Limb (tissue), 2 donors: Measurements from ENCODE around the gene VSTM2L.

Experiments used
- DNase-seq, 2 donors: peaks; one replicate each; pipeline ENCODE4 v3.0.0-alpha.2; 2016; ENCODE audit errors: extremely low spot score in 2 of 2

Gene VSTM2L

DNA sequence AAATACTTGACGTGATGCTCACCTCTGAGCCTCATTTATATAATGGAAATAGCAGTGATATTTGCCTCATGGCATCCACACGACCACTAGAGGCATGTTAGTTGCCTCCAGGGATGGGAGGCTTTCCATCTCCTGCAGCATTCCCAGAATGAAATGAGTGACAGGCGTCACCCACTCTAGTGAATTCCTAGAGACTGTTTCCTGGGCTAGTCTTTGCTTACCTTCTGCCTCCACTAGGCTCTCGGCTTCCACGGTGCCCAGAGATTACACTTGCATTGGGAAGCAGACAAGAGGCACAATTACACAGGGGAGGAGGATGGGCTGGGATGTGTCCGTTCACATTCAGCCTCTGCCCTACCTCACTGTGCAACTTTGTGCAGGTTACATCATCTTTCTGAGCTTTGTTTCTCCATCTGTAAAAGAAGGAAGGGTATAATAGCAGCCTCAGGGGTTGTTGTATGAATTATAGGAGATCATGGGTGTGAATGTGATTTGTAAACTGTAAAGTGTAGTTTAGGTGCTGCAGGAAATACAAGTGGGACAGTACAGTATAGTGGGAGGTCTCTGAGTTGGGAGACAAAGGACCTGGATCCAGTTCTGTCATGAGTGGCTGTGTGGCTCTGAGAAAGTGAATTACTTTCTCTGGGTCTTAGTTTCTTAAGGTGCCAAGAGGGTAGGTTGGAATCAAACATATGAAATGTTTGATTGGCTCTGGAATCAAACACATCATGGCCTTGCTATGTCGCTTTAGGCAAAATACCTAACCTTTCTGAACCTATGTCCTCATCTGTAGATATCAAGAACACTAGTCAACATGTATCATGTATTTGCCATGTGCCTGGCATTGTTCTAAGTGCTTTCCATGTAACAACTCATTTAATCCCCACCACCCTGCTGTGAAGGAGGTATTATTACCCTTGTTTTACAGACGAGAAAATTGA lies 3.6 kb upstream of the VSTM2L start:
- DNase-seq: no peak

DNA sequence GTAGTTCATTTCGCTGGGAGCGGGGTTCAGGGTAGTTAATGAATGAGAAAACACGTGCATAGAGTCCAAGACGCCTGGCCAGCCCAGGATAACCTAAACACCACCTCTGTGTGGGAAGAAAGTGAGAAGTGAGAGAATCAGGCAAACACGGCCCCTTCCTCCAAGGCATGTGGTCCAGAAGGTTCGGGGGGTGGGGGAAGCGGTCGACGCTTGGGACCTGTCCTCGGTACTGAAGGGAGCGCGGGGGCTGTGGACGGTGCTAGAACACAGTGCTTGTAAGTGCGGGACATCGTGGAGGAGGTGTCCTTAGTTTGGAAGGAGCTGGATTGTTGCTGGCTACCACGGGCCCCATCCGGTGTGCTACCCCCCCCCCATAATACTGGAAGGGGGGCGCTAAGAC lies 1.7 kb upstream of the VSTM2L start:
- DNase-seq: no peak

DNA sequence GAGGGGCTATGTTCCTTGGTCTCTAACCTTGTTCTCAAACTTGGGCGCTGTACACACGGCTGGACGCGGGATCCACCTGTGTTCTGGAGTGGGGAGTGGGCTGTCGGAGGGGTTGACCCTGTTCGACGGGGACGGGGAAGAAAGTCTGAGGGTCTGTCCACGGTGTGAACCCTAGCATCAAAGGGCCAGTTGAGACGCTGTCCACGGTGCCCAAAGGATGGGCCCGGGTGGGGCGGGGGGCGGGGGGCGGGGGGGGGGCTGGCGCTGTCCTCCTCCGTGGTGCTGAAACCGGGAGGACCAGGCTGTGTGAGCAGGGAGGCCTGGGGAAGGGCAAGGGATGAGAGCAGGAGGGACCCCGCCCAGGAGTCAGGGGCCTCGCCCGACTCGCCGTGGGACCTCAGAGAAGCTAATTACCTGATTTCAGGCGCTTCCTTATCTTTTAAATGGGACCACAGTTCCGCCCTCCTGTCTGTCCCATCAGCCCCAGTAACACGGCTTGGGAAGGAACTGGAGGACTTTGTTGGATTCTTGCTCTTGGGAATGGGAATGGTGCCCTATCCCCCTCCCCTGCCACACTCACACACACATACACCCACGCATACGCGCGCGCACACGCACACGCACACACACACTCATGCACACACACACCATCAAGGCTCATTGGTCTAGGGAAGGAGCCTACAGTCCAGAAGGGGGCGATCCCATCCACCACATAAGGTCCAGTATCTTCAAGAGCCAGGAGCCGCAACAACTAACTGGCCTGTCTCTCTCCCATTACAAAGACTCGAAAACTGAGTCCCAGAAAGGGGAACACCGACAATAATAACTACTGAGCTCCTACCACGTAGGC lies 1.0 kb upstream of the VSTM2L start:
- peak in 1 of 2 donors; percentile 82 for DNase-seq

DNA sequence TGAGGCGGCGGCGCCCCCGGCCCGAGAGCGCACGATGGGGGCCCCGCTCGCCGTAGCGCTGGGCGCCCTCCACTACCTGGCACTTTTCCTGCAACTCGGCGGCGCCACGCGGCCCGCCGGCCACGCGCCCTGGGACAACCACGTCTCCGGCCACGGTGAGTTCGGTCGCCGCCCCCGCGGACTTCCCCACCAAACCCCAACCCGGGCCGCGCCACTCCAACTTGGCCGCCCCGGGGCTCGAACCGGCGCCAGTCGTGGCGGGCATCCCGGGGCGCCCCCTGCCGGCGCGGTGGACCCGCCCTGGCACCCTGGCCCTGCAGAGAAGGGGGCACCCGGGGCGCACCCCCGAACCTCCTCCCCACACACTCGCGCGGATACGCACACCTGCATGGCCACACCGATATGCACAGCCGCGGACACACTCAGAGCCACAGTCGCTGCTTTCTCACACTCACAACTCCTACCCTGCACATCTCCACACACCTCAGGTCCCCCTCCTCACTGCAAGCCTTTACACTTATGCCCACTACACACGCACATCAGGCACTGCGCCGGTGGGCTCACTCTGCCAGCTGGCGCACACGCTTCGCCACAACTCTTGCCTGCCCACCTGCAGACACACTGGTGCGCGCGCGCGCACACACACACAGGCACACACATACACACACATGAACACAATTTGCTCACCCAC lies 535 bp downstream of the VSTM2L start:
- no peak for DNase-seq

DNA sequence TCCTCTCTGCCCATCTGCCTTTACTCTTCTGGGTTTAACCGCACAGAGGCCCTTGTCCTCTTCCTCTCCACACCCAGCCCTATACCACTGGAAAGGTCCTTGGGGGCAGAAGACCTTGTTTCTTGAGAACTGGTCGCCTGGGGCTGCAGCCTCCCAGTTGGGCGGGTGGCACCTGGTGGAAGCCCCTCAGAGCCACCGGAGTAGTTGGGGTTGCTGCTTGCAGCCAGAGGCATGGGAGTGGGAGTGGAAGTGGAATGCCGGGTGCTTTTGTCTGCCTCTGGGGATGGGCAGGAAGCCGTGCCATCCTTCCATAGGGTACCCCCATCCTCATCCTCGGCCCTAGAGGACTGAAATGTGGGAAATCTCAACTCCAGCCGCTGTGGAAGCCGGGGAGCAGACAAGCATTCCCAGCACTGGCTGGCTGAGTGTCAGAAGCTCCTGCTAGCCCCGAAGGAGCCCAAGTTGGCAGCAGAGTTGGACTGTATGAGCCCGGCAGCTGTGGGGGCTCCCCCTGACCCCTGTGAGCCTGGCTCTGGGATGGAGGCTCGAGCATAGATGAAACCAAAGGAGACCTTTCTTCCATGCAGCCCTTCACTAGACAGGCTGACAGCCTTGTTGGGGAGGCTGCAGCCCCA lies 1.2 kb downstream of the VSTM2L start:
- DNase-seq: no peak

DNA sequence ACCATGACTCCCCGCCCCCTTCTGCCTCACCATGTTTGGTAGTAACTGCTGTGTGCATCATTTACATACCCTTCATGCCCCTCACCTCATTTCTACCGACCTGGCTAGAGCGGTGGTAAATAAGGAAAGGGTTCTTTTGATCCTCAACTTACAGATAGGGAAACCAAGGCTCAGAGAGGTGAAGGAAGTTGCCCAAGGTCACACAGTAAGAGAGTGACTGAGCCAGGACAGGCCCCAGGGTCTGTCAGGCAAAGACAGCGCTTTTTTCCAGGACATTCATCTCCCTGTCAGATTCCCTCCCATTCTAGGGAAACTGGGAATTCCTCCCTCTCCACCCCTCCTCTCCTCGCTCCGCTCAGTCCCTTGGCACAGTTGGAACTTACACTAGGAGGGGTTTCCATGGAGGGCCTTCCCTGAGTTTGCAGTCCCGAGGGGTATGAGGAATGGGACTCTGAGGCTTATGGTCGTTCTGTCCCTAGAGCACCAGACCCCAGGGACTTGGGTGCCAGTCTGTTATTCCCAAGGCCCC lies 2.0 kb downstream of the VSTM2L start:
- DNase-seq: no peak

DNA sequence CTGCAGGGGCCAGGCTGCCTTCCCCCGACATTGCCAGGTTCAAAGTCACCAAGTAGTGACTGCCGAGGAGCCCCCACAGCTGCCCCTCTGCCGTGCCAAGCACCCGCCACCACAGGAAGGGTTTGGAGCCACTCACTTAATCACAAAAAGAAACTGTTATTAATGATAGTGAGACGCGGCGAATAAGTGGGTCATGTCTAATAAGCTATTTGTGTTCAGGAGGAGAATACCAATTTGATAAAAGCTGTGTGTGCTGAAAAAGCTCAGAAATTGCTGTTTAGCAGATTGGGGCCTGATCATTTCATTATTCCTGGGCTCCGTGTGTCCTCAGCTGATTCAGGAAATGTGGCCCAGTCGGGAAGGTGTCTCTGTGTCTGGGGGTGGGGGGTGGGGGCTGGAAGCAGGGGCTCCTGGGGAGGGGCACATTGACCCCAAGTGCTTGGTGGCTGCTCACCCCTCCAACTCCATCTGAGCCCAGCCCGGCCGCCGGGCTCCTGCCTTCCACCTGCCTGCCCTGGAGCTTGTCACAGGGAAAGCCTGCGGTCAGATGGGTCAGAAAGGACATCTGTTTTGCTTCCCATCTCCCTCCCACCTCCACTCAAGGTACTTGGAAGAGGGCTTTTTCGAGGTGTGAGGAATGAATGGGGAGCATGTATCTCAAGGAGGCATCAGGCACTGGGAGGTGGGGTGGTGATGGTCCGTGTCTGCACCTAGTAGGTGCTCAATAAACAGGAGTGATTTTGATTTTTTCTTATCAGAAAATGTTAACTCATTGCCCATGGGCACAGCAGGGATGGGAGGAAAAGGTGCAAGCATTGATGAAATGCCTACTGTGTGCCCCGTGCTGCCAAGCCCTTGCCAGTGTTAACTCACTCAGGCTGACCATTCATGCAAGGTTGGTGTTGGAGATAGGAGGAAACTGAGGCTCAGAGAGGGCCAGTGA lies 3.0 kb downstream of the VSTM2L start:
- DNase-seq: no peak

DNA sequence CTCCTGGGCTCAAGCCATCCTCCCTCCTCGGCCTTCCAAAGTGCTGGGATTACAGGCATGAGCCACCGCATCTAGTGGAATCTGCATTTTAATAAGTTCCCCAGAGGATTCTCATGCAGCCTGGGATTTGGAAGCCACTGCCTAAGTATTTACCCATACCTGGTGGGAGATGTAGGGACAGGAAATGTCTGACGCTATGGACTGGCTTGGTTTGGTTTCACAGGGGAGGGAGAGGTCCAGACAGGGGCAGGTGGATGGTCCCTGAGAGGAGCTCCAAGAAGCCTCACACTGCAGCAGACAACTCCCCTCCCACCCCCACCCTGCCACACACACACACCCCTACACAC lies 4.4 kb downstream of the VSTM2L start:
- no peak for DNase-seq

DNA sequence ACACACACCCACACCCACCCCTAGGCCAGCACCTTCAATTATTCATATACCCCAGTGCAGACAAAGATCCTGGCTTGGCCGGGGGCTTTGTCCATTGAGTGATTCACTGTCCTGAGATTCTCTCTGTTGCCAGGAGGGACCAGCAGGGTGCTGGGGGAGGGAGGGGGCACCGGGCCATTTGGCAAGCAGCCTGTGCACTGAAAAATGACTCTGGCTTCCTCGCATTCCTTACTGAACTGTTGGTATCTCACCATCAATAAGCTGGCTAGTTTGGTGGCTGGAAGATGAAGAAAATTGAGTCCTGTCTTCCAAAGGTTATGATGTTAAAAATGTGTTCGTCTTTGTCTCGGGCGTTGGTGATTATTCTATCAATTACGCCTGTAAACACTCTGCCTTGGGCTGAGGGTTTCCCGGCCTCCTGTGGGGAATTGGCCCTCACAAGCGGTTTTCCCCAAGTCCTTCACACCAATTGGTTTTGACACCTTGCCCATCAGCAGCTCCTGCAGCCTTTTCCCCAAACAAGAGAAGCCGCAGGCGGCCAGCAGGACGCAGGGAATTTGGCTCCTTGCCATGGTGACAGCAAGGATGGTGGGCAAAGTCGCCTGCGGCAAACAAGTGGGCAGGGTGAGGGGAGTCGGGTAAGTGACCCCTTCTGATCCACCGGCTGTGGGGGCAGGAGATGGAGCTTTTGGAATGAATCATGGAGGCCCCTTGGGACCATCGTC lies 4.9 kb downstream of the VSTM2L start:
- peak in 1 of 2 donors; percentile 76 for DNase-seq

DNA sequence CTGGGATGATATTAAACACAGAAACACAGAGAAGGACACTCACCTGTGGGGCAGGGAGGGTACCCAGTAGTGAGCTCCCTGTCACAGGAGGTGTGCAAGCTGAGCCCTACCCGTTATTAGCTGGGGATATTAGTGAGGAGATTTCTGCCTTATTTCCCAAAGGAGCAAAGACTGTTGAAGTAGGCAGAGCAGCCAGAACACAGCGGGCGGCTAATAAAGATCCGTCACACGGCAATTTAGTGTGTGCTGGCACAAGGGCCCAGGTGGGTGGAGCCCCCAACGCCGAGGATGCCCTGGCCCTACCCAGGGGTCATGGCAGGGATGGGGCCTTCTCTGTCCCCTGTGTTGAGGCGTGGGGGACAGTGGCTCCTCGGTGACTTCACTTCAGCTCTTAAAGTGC lies 8.3 kb downstream of the VSTM2L start:
- DNase-seq: no peak

DNA sequence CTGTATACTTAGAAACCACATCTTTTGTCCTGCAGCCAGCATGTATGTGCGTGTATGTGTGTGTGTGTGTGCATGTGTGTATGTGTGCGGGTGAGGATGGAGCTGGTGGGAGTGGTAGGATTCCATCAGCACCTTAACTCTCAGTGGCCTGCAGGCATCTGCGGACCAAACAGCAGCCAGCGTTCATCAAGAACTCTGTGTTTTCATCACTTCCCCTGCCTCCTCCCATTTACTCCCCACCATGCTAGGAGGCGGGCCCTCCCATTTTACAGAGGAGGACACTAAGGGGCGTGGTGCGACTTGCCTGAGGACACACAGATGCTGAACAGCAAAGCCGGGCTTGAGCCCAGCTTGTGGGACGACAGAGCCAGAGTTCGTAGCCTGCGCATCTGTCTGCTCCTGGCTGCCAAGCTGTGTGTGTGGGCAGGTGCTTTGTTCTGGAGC lies 8.9 kb downstream of the VSTM2L start:
- peak; percentile 56 to 66 for DNase-seq

DNA sequence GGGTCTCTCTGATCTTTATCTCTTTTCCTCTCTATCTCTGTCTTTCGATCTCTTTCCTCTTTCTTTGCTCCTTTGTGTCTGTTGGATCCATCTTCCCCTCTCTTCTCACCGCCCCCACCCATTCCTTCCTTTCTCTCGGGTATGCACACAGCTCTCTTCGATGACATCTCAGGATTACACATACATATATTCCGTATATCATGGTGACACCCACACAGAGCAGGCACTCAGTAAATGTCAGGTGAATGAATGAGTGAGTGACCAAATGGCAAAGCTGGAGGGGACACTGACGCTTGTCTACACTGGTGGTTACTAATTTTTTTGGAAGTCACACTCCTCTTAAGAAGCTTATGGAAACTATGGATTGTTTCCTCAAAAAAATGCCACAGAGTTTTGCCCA lies 9.9 kb downstream of the VSTM2L start:
- DNase-seq: no peak

DNA sequence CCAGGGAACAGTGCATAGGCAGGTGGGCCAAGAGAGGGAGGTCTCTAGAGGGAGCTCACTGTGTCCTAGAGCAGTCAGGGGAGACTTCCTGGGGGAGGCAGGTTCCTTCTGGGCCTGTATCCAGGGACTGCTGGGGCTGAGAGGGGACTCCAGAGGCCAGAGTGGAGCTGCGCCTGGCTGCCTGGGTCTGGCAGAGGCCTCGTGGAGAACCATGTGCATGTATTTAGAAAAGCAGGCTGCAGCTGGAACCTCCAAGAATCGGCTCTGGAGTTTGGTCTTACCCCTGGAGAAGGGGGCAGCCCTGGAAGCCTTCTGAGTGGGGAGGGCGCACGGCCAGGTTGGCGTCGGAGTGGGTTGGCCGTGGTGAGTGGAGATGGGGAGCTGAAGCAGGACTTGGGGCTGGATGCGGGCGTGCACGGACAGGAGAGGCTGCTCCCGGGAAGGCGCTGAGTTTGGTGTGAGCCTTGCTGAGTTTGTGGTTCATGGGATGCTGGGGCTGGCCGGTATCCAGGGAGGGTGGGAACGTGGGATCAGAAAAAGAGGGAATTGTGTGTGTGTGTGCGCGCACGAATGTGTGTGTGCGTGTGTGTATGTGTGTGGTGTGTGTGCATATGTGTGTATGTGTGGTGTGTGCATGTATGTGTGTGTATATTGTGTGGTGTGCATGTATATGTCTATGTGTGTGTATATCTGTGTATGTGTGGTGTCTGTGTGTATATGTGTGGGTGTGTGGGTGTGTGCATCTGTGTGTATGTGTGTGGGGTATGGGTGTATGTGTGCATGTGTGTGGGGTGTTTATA lies 10.8 kb downstream of the VSTM2L start:
- peak in 1 of 2 donors; percentile 59 for DNase-seq

DNA sequence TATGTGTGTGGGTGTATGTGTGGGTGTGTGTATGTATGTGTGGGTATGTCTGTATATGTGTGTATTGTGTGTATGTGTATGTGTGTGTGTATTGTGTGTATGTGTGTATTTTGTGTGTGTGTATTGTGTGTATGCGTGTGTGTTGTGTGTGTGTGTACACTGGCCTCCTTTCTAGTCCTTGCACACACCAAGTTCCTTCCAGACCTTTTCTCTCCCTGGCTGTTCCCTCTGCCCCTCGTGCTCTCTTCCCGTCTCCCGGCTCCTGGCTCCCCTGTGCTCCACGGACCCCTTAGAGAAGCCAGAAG lies 11.4 kb downstream of the VSTM2L start:
- no peak for DNase-seq

DNA sequence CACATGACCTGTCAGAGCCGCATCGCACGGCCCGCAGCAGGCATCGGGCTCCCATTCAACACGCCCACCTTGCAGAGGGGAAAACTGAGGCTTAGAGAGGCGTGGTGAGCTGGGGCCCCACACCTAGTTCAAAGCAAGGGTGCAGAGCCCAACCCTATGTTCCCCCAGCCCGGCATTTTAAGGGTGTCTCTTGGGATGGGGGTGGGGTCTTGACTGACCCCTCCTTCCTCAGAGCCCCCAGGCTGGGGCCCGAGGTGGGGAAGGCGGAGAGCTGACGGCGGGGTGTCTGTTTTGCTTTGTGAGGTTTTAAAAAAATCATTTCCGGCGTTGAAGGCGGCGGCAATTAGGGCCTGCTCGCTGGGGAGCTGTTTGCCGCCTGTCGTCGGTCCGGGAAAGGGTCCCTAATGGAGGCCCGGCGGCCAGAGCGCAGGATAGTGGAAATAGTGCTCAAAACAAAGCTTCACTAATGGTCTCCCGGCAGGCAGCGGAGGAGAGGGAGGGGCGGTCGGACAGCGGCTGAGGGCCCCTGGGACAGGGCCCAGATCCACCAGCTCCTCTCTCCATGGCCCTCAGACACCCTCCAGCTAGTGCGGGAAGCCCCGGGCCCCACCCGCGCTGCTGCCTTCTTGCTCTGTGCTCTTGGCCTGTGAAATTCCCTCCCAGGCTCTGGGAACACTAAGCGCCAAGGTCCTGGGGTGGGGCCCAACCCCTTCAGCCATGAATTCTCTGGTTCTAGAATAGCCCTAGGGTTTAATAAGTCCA lies 11.9 kb downstream of the VSTM2L start:
- DNase-seq: peak in 1 of 2 donors; percentile 79

DNA sequence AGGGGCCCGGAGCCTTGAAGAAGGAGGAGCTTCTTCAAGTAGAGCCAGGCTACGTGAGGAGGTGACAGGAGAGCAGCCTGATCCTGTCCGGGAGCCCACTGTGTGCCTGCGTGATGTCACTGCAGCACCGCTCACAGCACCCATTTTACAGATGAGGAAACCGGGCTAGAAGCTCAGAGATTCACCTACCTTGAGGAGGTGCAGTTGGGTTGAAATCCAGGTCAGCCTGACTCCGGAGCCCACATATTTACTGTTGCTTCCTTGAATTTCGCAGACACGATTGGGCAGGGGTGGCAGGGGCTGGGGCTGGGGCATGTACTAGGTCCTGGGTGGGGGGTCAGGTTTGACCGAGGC lies 12.5 kb downstream of the VSTM2L start:
- DNase-seq: no peak

DNA sequence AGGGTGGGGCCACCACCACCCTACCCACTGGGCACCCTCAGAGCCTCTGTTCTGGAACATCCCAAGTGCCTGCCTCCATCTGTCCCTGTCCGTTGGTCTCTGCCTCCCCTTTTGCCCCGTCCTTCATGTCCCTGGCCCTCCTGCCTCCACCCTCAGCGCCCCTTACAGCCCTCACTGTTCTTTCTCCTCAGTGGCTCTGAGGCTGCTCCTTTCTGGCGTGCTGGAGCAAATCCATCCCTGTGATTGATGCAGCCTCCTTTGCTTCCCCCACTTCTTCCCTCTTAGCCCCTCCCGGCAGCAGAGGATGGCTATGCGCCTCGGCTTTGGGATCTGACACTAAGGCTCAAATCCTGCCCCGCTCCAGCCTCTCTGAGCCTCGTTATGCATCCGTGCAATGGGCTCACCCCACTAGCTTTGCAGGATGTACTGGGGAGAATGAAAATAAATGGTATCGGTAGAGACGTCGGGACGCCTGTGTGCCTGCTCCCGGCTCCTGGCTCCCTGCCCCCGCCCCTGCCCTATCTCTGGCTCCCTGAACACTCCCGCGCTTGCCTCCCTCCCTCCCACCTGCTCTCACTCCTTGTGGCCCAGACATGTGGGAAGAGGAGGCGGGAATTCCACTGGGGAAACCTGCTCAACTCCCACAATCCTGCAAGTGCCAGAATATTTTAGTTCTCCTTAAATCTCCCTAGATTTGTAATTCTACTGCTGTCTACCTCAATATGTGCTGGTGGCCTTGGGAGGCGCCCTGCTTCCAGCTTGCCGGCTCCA lies 13.1 kb downstream of the VSTM2L start:
- no peak for DNase-seq
